Colonic mucosa (tissue), 4 donors: ENCODE measurements around the gene ST8SIA5. TPM values are rescaled to one million over a fixed set of nuclear protein-coding genes. Genes with fewer than 3 reads are reported as not detected.

Source experiments
- DNase-seq: peaks from one replicate; pipeline ENCODE4 v3.0.0-alpha.2; 2020
- H3K27ac ChIP-seq: fragments of 200-600 bp; one replicate; pipeline ENCODE4 v1.8.0; 2021
- H3K27me3 ChIP-seq: fragments of 200-600 bp; one replicate; pipeline ENCODE4 v1.8.0; 2021
- H3K36me3 ChIP-seq: fragments of 200-600 bp; one replicate; pipeline ENCODE4 v1.8.0; 2021
- H3K4me1 ChIP-seq: fragments of 200-600 bp; one replicate; pipeline ENCODE4 v1.8.0; 2021; ENCODE audit warnings: mild to moderate bottlenecking
- H3K4me3 ChIP-seq: fragments of 200-600 bp; one replicate; pipeline ENCODE4 v1.8.0; 2021
- H3K9ac ChIP-seq, 2 donors: one replicate each; pipeline ENCODE4 v1.7.0; 2013; ENCODE audit warnings: control low read depth in 2 of 2, low read depth in 2 of 2, low read length in 2 of 2
- H3K9me3 ChIP-seq: fragments of 200-600 bp; one replicate; pipeline ENCODE4 v1.8.0; 2021
- intact Hi-C: fragments of 100-400 bp; cut with DNase I; formaldehyde crosslinking; loops from one replicate; pipeline ENCODE4 v1.14.1; 2022
- total RNA-seq, 2 donors: library from RNA; stranded (reverse); fragmentation: NEBNext Ultra II Directional in 1 of 2; extraction: Animal tissue kit (Norgen Biotek cat#: 25700) in 1 of 2; gene quantifications; one replicate each; pipeline ENCODE4 v1.2.1, GENCODE V29; 2021
- TF ChIP-seq, protein P1 (sequence below): fragments of 200-600 bp; IDR thresholded peaks from one replicate; pipeline ENCODE4 v1.8.0; 2022; ENCODE audit warnings: antibody characterized with exemption, mild to moderate bottlenecking
- donor health status: healthy.
- donor health status: DM: no; HTN: no; CAD: no.
- donor health status: DM: no; HTN: no; CAD: no.

The ST8SIA5 gene
- total RNA-seq, 2 donors from 2014 or later = 0.32 to 0.37 TPM

DNA sequence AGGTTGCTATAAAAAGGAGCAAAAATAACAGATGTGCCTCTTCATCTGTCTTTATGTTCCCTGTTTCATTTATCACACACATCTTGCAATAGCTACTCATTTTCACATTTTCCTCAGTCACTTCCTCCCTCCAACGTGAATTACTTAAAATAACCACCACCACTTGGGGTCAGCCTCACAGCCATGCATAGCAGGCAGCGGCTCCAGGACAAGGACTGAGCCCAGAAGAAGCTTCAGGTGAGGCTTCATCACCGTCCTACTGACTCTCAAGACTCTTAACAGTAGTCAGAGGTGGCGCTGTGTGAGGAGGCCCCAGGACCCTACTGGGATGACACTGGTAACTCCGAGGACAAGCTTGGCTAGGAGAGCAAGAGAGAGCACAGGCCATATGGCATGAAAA lies 15.5 kb upstream of the ST8SIA5 start:
- no peaks in the 10 kb centered on the region for H3K27me3 ChIP-seq
- no peak overlapping the region for H3K4me3 ChIP-seq
- H3K9me3 ChIP-seq = no peaks in the 10 kb centered on the region
- TF ChIP-seq, protein P1, sequence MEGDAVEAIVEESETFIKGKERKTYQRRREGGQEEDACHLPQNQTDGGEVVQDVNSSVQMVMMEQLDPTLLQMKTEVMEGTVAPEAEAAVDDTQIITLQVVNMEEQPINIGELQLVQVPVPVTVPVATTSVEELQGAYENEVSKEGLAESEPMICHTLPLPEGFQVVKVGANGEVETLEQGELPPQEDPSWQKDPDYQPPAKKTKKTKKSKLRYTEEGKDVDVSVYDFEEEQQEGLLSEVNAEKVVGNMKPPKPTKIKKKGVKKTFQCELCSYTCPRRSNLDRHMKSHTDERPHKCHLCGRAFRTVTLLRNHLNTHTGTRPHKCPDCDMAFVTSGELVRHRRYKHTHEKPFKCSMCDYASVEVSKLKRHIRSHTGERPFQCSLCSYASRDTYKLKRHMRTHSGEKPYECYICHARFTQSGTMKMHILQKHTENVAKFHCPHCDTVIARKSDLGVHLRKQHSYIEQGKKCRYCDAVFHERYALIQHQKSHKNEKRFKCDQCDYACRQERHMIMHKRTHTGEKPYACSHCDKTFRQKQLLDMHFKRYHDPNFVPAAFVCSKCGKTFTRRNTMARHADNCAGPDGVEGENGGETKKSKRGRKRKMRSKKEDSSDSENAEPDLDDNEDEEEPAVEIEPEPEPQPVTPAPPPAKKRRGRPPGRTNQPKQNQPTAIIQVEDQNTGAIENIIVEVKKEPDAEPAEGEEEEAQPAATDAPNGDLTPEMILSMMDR = no peak
- DNase-seq = no peak
- intact Hi-C loops = no loop called here
- no peak overlapping the region for H3K9ac ChIP-seq
- H3K4me1 ChIP-seq = no peaks in the 10 kb centered on the region
- H3K27ac ChIP-seq = no peak overlapping the region
- H3K36me3 ChIP-seq = no peaks in the 10 kb centered on the region

GRCh38 chr18:46771141-46771540 lies 14.3 kb upstream of the ST8SIA5 start:
- TF ChIP-seq, protein P1 = no peak
- no peaks in the 10 kb centered on the region for H3K36me3 ChIP-seq
- no peaks in the 10 kb centered on the region for H3K4me1 ChIP-seq
- intact Hi-C loops = no loop called here
- H3K27ac ChIP-seq = no peak overlapping the region
- no peak overlapping the region for H3K9ac ChIP-seq
- no peaks in the 10 kb centered on the region for H3K27me3 ChIP-seq
- DNase-seq = no peak
- no peaks in the 10 kb centered on the region for H3K9me3 ChIP-seq
- H3K4me3 ChIP-seq = no peak overlapping the region

GRCh38 chr18:46770708-46771107 lies 13.9 kb upstream of the ST8SIA5 start:
- no peaks in the 10 kb centered on the region for H3K4me1 ChIP-seq
- intact Hi-C loops = no loop called here
- no peaks in the 10 kb centered on the region for H3K9me3 ChIP-seq
- no peaks in the 10 kb centered on the region for H3K36me3 ChIP-seq
- H3K27me3 ChIP-seq = no peaks in the 10 kb centered on the region
- TF ChIP-seq, protein P1 = no peak
- H3K9ac ChIP-seq = no peak overlapping the region
- H3K4me3 ChIP-seq = no peak overlapping the region
- H3K27ac ChIP-seq = no peak overlapping the region
- no peak for DNase-seq

- intact Hi-C loops = loop anchor here (10.0 kb wide), 1 partner anchor 476 kb away; no protein-coding TSS in a partner anchor
- no peak overlapping the region for H3K4me3 ChIP-seq
- no peaks in the 10 kb centered on the region for H3K36me3 ChIP-seq
- no peak overlapping the region for H3K27ac ChIP-seq
- H3K27me3 ChIP-seq = no peaks in the 10 kb centered on the region
- no peak for DNase-seq
- H3K9ac ChIP-seq = no peak overlapping the region
- TF ChIP-seq, protein P1 = no peak
- no peaks in the 10 kb centered on the region for H3K4me1 ChIP-seq
- no peaks in the 10 kb centered on the region for H3K9me3 ChIP-seq
These were observed 11.5 kb upstream of the ST8SIA5 start for GRCh38 chr18:46768166-46768921.

DNA sequence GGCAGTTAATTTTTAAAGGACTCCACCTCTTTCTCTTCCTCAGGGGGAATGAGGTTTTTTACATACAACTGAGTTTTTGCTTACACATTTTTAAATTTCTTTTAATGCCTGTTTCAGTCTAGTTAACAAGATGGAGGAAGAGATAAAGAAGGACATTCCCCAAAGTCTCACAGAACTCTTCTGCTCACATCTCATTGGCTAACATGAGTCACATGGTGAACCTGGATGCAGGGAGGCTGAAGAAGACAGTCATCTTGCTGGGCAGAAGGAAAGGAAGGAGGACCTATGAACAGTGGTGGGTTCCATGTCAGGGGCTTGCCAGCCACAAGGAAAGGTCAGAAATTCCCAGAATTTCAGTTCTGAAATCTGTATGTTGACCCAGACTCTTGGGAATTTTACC lies 10.4 kb upstream of the ST8SIA5 start:
- no peak overlapping the region for H3K9ac ChIP-seq

More for the DNA sequence above, 10.4 kb upstream of the ST8SIA5 start:
- no peaks in the 10 kb centered on the region for H3K4me1 ChIP-seq
- intact Hi-C loops = loop anchor here (10.0 kb wide), 1 partner anchor 478 kb away; no protein-coding TSS in a partner anchor
- H3K27ac ChIP-seq = no peak overlapping the region
- no peaks in the 10 kb centered on the region for H3K27me3 ChIP-seq
- TF ChIP-seq, protein P1 = no peak
- DNase-seq = no peak
- H3K9me3 ChIP-seq = no peaks in the 10 kb centered on the region
- no peak overlapping the region for H3K4me3 ChIP-seq
- H3K36me3 ChIP-seq = no peaks in the 10 kb centered on the region
